Measurements from ENCODE around the gene TTC21A.

Gene TTC21A

DNA sequence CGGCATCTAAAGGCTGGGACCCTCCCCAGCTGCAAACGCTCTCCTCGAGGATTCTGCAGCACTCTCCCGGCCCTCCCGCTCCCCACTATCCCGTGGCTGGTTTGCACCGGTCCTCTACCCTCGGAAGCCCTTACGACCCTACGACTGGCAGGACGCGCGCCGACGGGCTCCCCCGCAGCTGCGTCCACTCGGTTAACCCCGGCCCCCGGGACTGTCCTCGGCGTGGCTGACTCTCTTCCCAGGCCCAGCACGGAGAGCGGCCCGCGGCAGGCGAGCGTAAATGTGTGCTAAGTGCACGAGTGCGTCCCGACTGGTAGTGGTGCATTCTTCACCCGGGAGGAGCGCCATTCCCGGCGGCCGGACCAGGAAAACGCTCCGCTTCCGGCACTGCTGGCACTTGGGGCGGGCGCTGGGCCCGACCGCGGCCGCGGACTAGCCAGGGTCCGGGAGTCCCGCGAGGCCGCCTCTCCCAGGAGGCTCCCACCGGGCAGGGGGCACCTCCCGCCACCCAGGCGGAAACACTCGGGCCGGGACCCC is 561 bp upstream of the TTC21A start:
- Histone ChIP-seq H3K36me3 (ENCODE audit: control insufficient read depth, low read depth, low read length) (no peaks in the 10 kb centered on the region), H3K9me3 (ENCODE audit: control insufficient read depth, low read depth, low read length) (no peaks in the 10 kb centered on the region), H3K27ac (ENCODE audit: low read length) (no peak overlapping the region), H3K4me3 (ENCODE audit: low read length) (peak overlapping the region; percentile 92), H3K27me3 (ENCODE audit: control insufficient read depth, insufficient read depth, low read length) (peaks cover 21% of the 10 kb centered on the region), H3K9ac (ENCODE audit: low read length) (peak overlapping the region; percentile 65), H3K4me1 (ENCODE audit: control insufficient read depth, low read depth, low read length) (peaks cover 8% of the 10 kb centered on the region)

DNA sequence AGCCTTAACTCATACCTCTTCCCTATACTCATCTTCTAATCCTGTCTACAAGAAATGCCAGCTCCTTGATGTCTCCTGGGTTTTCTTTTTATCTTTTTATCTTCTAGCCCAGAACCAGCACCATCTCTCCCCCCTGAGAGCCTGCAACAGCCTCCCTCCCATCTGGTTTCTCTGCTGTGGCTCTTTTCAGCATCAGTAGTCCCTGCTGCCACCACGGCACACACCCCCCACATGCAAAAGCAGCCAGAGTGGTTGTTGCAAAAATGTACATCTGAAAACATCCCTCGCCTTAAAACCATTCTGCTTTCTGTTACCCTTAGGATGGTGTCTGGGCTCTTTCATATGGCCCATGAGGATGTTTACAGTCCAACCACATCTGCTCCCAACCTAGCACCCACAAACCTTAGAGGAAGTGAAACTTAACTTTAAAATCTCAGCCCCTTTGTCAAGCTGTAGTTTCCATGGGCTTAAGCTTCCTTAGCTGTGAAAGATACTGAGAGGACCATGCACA is 775 bp downstream of the TTC21A start:
- Histone ChIP-seq H3K36me3 (ENCODE audit: control insufficient read depth, low read depth, low read length) (no peaks in the 10 kb centered on the region), H3K27ac (ENCODE audit: low read length) (no peak overlapping the region), H3K27me3 (ENCODE audit: control insufficient read depth, insufficient read depth, low read length) (peaks cover 21% of the 10 kb centered on the region), H3K9me3 (ENCODE audit: control insufficient read depth, low read depth, low read length) (no peaks in the 10 kb centered on the region), H3K4me1 (ENCODE audit: control insufficient read depth, low read depth, low read length) (peaks cover 8% of the 10 kb centered on the region), H3K9ac (ENCODE audit: low read length) (peak overlapping the region; percentile 65), H3K4me3 (ENCODE audit: low read length) (peak overlapping the region; percentile 92)

GRCh38 chr3:39109086-39109485 is 1.6 kb downstream of the TTC21A start:
- H3K4me3 ChIP-seq (ENCODE audit: low read length) = no peak overlapping the region
- H3K9me3 ChIP-seq (ENCODE audit: control insufficient read depth, low read depth, low read length) = no peaks in the 10 kb centered on the region
- no peaks in the 10 kb centered on the region for H3K36me3 ChIP-seq (ENCODE audit: control insufficient read depth, low read depth, low read length)
- no peak overlapping the region for H3K9ac ChIP-seq (ENCODE audit: low read length)
- peaks cover 21% of the 10 kb centered on the region for H3K27me3 ChIP-seq (ENCODE audit: control insufficient read depth, insufficient read depth, low read length)
- H3K27ac ChIP-seq (ENCODE audit: low read length) = no peak overlapping the region
- H3K4me1 ChIP-seq (ENCODE audit: control insufficient read depth, low read depth, low read length) = peaks cover 8% of the 10 kb centered on the region

DNA sequence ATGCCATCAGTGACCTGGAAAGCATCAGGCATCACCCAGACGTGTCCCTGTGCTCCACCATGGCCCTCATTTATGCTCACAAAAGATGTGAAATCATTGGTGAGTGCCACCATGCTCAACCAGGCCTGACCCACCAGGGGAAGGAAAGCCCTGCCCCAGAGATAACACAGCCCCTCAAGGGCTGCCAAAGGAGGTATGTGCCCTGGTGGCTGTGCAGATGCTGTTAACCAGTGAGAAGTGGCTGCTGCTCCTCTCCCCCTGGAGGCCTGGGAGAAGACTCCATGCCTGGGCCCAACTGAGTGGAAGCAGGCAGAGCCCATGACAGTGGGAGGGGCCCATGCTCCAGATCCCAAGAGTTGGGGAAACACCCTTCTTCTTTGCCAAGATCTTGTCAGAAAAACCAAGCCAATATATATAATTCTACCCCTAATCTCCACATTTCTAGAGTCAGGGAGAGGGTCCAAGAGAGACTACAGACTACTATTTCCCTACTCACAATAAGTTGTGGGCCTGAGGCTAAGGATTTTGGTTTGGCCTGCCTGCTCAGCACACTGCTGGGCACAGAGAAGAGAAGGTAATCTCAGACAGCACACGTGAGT is 2.7 kb downstream of the TTC21A start:
- H3K9ac ChIP-seq (ENCODE audit: low read length) = no peak overlapping the region
- no peak overlapping the region for H3K4me3 ChIP-seq (ENCODE audit: low read length)
- H3K27ac ChIP-seq (ENCODE audit: low read length) = no peak overlapping the region
- H3K9me3 ChIP-seq (ENCODE audit: control insufficient read depth, low read depth, low read length) = no peaks in the 10 kb centered on the region
- peaks cover 8% of the 10 kb centered on the region for H3K4me1 ChIP-seq (ENCODE audit: control insufficient read depth, low read depth, low read length)
- H3K36me3 ChIP-seq (ENCODE audit: control insufficient read depth, low read depth, low read length) = no peaks in the 10 kb centered on the region
- H3K27me3 ChIP-seq (ENCODE audit: control insufficient read depth, insufficient read depth, low read length) = peaks cover 21% of the 10 kb centered on the region

- Histone ChIP-seq H3K9me3 (ENCODE audit: control insufficient read depth, low read depth, low read length) (no peaks in the 10 kb centered on the region), H3K9ac (ENCODE audit: low read length) (no peak overlapping the region), H3K4me1 (ENCODE audit: control insufficient read depth, low read depth, low read length) (peaks cover 6% of the 10 kb centered on the region), H3K27ac (ENCODE audit: low read length) (no peak overlapping the region), H3K36me3 (ENCODE audit: control insufficient read depth, low read depth, low read length) (no peaks in the 10 kb centered on the region), H3K27me3 (ENCODE audit: control insufficient read depth, insufficient read depth, low read length) (peaks cover 13% of the 10 kb centered on the region), H3K4me3 (ENCODE audit: low read length) (no peak overlapping the region)
Measured at GRCh38 chr3:39112113-39112512, 4.6 kb downstream of the TTC21A start.

DNA sequence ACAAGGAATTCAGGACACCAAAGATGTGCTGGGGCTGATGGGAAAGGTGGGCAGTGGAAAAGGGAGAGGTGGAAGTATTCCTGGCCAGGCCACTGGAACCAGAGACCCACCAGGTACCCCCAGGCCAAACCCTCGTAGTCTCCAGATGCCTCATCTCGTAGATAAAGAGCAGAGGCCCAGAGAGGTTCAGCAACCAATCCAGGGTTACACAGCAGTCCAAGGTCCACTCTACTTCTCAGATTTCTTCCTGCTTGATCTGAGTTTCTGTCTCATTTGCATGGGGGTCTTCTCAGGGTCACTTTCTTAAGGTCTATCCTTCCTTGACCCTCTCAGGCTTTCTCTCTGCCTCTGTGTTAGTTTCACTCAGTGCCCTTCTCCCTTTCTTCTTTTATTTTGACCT is 5.1 kb downstream of the TTC21A start:
- H3K9me3 ChIP-seq (ENCODE audit: control insufficient read depth, low read depth, low read length) = no peaks in the 10 kb centered on the region
- H3K4me3 ChIP-seq (ENCODE audit: low read length) = no peak overlapping the region
- no peaks in the 10 kb centered on the region for H3K36me3 ChIP-seq (ENCODE audit: control insufficient read depth, low read depth, low read length)
- no peak overlapping the region for H3K9ac ChIP-seq (ENCODE audit: low read length)
- peaks cover 13% of the 10 kb centered on the region for H3K27me3 ChIP-seq (ENCODE audit: control insufficient read depth, insufficient read depth, low read length)
- no peak overlapping the region for H3K27ac ChIP-seq (ENCODE audit: low read length)
- H3K4me1 ChIP-seq (ENCODE audit: control insufficient read depth, low read depth, low read length) = peaks cover 6% of the 10 kb centered on the region

GRCh38 chr3:39113291-39113690 is 5.8 kb downstream of the TTC21A start:
- Histone ChIP-seq H3K36me3 (ENCODE audit: control insufficient read depth, low read depth, low read length) (no peaks in the 10 kb centered on the region), H3K4me1 (ENCODE audit: control insufficient read depth, low read depth, low read length) (peaks cover 2% of the 10 kb centered on the region), H3K27me3 (ENCODE audit: control insufficient read depth, insufficient read depth, low read length) (peaks cover 10% of the 10 kb centered on the region), H3K9ac (ENCODE audit: low read length) (no peak overlapping the region), H3K9me3 (ENCODE audit: control insufficient read depth, low read depth, low read length) (no peaks in the 10 kb centered on the region), H3K4me3 (ENCODE audit: low read length) (no peak overlapping the region), H3K27ac (ENCODE audit: low read length) (no peak overlapping the region)

- Histone ChIP-seq H3K27ac (ENCODE audit: low read length) (no peak overlapping the region), H3K9me3 (ENCODE audit: control insufficient read depth, low read depth, low read length) (no peaks in the 10 kb centered on the region), H3K4me3 (ENCODE audit: low read length) (no peak overlapping the region), H3K27me3 (ENCODE audit: control insufficient read depth, insufficient read depth, low read length) (no peaks in the 10 kb centered on the region), H3K36me3 (ENCODE audit: control insufficient read depth, low read depth, low read length) (no peaks in the 10 kb centered on the region), H3K9ac (ENCODE audit: low read length) (no peak overlapping the region), H3K4me1 (ENCODE audit: control insufficient read depth, low read depth, low read length) (no peaks in the 10 kb centered on the region)
Measured at GRCh38 chr3:39114456-39114855, 7.0 kb downstream of the TTC21A start.

DNA sequence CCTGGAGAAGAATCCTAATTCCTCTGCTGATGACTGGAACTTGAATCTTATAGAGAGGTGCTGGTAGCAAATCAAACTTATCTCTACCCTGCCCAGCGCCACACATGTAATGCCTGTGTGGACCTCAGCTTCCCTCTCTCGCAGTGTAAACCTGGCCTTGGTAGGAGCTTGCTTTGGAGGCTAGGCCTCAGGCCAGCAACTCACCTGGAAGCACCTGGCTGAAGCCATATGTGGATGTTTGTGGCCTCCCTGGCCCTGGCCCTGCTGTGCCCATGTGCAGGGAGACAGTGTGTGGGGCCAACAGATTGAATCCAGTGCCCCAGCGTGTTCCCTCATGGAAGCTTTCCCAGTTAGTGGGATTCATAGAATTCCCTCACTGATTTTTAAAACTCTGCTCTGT is 8.4 kb downstream of the TTC21A start:
- Histone ChIP-seq H3K27ac (ENCODE audit: low read length) (no peak overlapping the region), H3K27me3 (ENCODE audit: control insufficient read depth, insufficient read depth, low read length) (no peaks in the 10 kb centered on the region), H3K9ac (ENCODE audit: low read length) (no peak overlapping the region), H3K36me3 (ENCODE audit: control insufficient read depth, low read depth, low read length) (no peaks in the 10 kb centered on the region), H3K9me3 (ENCODE audit: control insufficient read depth, low read depth, low read length) (no peaks in the 10 kb centered on the region), H3K4me1 (ENCODE audit: control insufficient read depth, low read depth, low read length) (no peaks in the 10 kb centered on the region), H3K4me3 (ENCODE audit: low read length) (no peak overlapping the region)

GRCh38 chr3:39118079-39118478 is 10.6 kb downstream of the TTC21A start:
- Histone ChIP-seq H3K27ac (ENCODE audit: low read length) (no peak overlapping the region), H3K9ac (ENCODE audit: low read length) (no peak overlapping the region), H3K36me3 (ENCODE audit: control insufficient read depth, low read depth, low read length) (no peaks in the 10 kb centered on the region), H3K9me3 (ENCODE audit: control insufficient read depth, low read depth, low read length) (no peaks in the 10 kb centered on the region), H3K4me1 (ENCODE audit: control insufficient read depth, low read depth, low read length) (no peaks in the 10 kb centered on the region), H3K4me3 (ENCODE audit: low read length) (no peak overlapping the region), H3K27me3 (ENCODE audit: control insufficient read depth, insufficient read depth, low read length) (no peaks in the 10 kb centered on the region)

GRCh38 chr3:39118931-39119660 is 11.6 kb downstream of the TTC21A start:
- no peak overlapping the region for H3K4me3 ChIP-seq (ENCODE audit: low read length)

GRCh38 chr3:39121621-39122020 is 14.1 kb downstream of the TTC21A start:
- no peak overlapping the region for H3K27ac ChIP-seq (ENCODE audit: low read length)
- H3K36me3 ChIP-seq (ENCODE audit: control insufficient read depth, low read depth, low read length) = no peaks in the 10 kb centered on the region
- no peak overlapping the region for H3K9ac ChIP-seq (ENCODE audit: low read length)
- no peaks in the 10 kb centered on the region for H3K27me3 ChIP-seq (ENCODE audit: control insufficient read depth, insufficient read depth, low read length)
- H3K4me1 ChIP-seq (ENCODE audit: control insufficient read depth, low read depth, low read length) = no peaks in the 10 kb centered on the region
- no peak overlapping the region for H3K4me3 ChIP-seq (ENCODE audit: low read length)
- no peaks in the 10 kb centered on the region for H3K9me3 ChIP-seq (ENCODE audit: control insufficient read depth, low read depth, low read length)

More at GRCh38 chr3:39118931-39119660, 11.6 kb downstream of the TTC21A start:
- Histone ChIP-seq H3K27me3 (ENCODE audit: control insufficient read depth, insufficient read depth, low read length) (no peaks in the 10 kb centered on the region), H3K9me3 (ENCODE audit: control insufficient read depth, low read depth, low read length) (no peaks in the 10 kb centered on the region), H3K9ac (ENCODE audit: low read length) (no peak overlapping the region), H3K36me3 (ENCODE audit: control insufficient read depth, low read depth, low read length) (no peaks in the 10 kb centered on the region), H3K4me1 (ENCODE audit: control insufficient read depth, low read depth, low read length) (no peaks in the 10 kb centered on the region), H3K27ac (ENCODE audit: low read length) (no peak overlapping the region)
